Upper lobe of left lung (tissue), 6 donors: ENCODE measurements around the gene TNS3. TPM values are rescaled to one million over a fixed set of nuclear protein-coding genes. Genes with fewer than 3 reads are reported as not detected.

ENCODE experiments used
- ATAC-seq, 2 donors: fragments of 200-7000 bp; cut with Tn5 transposase; one replicate each; pipeline ENCODE4 v1.9.1; 2022; ENCODE audit warnings: mild to moderate bottlenecking in 2 of 2, moderate library complexity in 2 of 2; ENCODE audit not compliant: low FRiP score in 2 of 2
- DNase-seq, 2 donors: peaks; one replicate each; pipeline ENCODE4 v3.0.0-alpha.2; 2019 to 2020
- H3K27ac ChIP-seq, 4 donors: fragments of 200-600 bp; sonication (generic); one replicate each; pipeline ENCODE4 v1.5.1; 2016 to 2019
- H3K27me3 ChIP-seq, 4 donors: fragments of 200-600 bp; sonication (generic); one replicate each; pipeline ENCODE4 v1.5.1; 2017 to 2019
- H3K36me3 ChIP-seq, 4 donors: fragments of 200-600 bp; sonication (generic); one replicate each; pipeline ENCODE4 v1.5.1; 2016 to 2019
- H3K4me1 ChIP-seq, 4 donors: fragments of 200-600 bp; sonication (generic); one replicate each; pipeline ENCODE4 v1.5.1; 2018 to 2019
- H3K4me3 ChIP-seq, 4 donors: fragments of 200-600 bp; sonication (generic); one replicate each; pipeline ENCODE4 v1.5.1; 2017 to 2019; ENCODE audit warnings: mild to moderate bottlenecking in 2 of 4, moderate library complexity in 1 of 4
- H3K9me3 ChIP-seq, 4 donors: fragments of 200-600 bp; sonication (generic); one replicate each; pipeline ENCODE4 v1.5.1; 2018 to 2019
- EP300 ChIP-seq, 4 donors: sonication (generic); formaldehyde crosslinking; IDR thresholded peaks; one replicate each; pipeline ENCODE4 v1.5.1; 2017; ENCODE audit warnings: antibody characterized with exemption in 4 of 4, control low read depth in 2 of 4
- POLR2A ChIP-seq, 4 donors: fragments of 450-650 bp; IDR thresholded peaks; one replicate each; pipeline ENCODE4 v1.5.1; 2016 to 2017; ENCODE audit warnings: antibody characterized with exemption in 4 of 4, mild to moderate bottlenecking in 2 of 4
- POLR2AphosphoS5 ChIP-seq, 2 donors: sonication (generic); formaldehyde crosslinking; IDR thresholded peaks; one replicate each; pipeline ENCODE4 v1.5.1; 2017; ENCODE audit warnings: antibody characterized with exemption in 2 of 2
- WGBS, 2 donors: methylation state at CpG; one replicate each; pipeline ENCODE4 v1.1.5; 2017 to 2018; 5-methylcytosine and 5-hydroxymethylcytosine counted together
- total RNA-seq, 6 donors: library from RNA; depleted of rRNA in 4 of 6; stranded (reverse); fragments of >200 nt in 4 of 6; gene quantifications; one replicate each; pipeline versions ENCODE4 v1.1.0 to v1.2.1, GENCODE V29; 2016 to 2021
- TF ChIP-seq, protein P1 (sequence below), 6 experiments: fragments of 450-650 bp in 4 of 6; fragments of 200-600 bp in 2 of 6; sonication (generic) in 2 of 6; IDR thresholded peaks; one replicate each; pipeline ENCODE4 v1.5.1; 2016 to 2019; ENCODE audit warnings: antibody characterized with exemption in 6 of 6
- donor health status: DM: no; HTN: no; CAD: no; lungs with moderate emphysema.
- donor health status: DM: no; HTN: yes; CAD: no; lungs with severe emphysema.

TNS3 gene
- total RNA-seq, 6 donors from 2014 or later, result 90.6 to 266 (median 143) TPM

DNA sequence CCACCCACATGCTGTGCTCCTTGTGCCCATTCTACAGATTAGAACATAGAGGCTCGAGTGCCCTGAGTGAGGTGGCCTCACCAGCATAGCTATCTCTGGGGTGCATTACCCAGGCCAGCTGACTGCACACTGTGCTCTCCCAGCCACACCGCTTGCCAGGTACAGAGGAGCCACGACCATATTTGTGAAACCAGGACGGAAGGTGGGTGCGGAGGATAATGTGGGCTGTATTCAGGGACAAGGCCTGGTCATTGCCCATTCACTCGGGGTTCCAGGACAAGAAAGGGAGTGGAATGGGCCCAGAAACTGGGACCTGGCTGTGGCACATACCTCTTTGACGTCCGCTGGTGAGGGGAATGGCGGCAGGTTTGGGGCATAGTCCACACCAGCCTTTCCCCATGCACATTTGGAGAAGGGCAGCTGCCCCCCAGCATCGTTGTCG lies 236.0 kb downstream of the TNS3 start:
- no peak overlapping the region for H3K27ac ChIP-seq
- H3K36me3 ChIP-seq, result peaks cover 0 to 30% (median 10%) of the 10 kb centered on the region in 4 donors
- peak in 1 of 2 donors; percentile 27 for ATAC-seq
- TF ChIP-seq POLR2AphosphoS5 (IDR thresholded peaks at IDR 0.05) (no peak), EP300 (IDR thresholded peaks at IDR 0.05) (no peak), POLR2A (IDR thresholded peaks at IDR 0.05) (no peak)
- TF ChIP-seq, protein P1, sequence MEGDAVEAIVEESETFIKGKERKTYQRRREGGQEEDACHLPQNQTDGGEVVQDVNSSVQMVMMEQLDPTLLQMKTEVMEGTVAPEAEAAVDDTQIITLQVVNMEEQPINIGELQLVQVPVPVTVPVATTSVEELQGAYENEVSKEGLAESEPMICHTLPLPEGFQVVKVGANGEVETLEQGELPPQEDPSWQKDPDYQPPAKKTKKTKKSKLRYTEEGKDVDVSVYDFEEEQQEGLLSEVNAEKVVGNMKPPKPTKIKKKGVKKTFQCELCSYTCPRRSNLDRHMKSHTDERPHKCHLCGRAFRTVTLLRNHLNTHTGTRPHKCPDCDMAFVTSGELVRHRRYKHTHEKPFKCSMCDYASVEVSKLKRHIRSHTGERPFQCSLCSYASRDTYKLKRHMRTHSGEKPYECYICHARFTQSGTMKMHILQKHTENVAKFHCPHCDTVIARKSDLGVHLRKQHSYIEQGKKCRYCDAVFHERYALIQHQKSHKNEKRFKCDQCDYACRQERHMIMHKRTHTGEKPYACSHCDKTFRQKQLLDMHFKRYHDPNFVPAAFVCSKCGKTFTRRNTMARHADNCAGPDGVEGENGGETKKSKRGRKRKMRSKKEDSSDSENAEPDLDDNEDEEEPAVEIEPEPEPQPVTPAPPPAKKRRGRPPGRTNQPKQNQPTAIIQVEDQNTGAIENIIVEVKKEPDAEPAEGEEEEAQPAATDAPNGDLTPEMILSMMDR (IDR thresholded peaks at IDR 0.05), result no peak
- no peaks in the 10 kb centered on the region for H3K27me3 ChIP-seq
- H3K4me1 ChIP-seq, result no peaks in the 10 kb centered on the region
- WGBS, 2 donors, result 96% methylated on average over 9 to 11 of the region's 11 CpGs
- H3K9me3 ChIP-seq, result no peaks in the 10 kb centered on the region
- peak in 1 of 2 donors; percentile 15 for DNase-seq
- no peak overlapping the region for H3K4me3 ChIP-seq

DNA sequence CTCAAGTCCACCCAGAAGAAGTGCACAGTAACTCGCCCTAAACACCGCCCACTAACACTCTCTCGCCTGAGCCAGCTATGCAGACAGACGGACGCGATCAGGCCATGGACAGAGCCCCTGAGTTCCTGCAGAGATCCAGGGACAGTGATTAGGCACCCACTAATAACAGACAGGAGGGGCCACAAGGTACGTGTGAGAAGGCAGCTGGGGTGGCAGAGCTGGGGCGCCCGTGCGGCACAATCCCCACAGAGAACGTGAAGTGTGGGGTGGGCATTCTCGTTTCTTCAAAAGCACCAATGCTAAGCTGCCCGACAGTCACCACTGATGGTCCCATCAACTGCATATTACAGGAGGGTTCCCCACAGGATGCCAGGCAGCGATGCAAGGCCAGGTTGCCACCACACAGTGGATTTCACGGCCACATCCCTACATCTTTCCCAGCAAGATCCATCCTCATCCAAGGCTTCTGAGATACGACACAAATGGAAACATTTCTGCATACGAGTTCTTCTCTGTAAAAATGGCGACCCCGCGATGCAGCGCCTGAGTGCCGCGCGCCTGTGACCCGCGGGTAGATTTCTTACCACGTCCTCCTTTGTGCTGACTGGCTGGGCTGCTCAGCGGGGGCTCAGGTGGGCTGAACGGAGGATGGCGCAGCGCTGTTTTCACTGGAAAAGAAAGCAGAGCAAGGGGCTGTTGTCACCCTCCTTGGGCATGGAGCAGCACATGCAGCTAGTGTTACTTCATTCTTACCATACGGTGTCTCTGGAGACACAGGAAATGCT lies 237.5 kb downstream of the TNS3 start:
- no peaks in the 10 kb centered on the region for H3K4me1 ChIP-seq
- no peak overlapping the region for H3K4me3 ChIP-seq
- H3K9me3 ChIP-seq, result no peaks in the 10 kb centered on the region
- DNase-seq, result peak; percentile 15 to 63
- peaks cover 0 to 30% (median 10%) of the 10 kb centered on the region in 4 donors for H3K36me3 ChIP-seq
- ATAC-seq, result no peak
- H3K27me3 ChIP-seq, result no peaks in the 10 kb centered on the region
- H3K27ac ChIP-seq, result no peak overlapping the region
- 95 to 97% methylated on average over 32 of the region's 32 CpGs for WGBS, 2 donors
- TF ChIP-seq, protein P1 (IDR thresholded peaks at IDR 0.05), result no peak
- TF ChIP-seq POLR2A (IDR thresholded peaks at IDR 0.05), result no peak
- no peak for TF ChIP-seq POLR2AphosphoS5 (IDR thresholded peaks at IDR 0.05)
- no peak for TF ChIP-seq EP300 (IDR thresholded peaks at IDR 0.05)

DNA sequence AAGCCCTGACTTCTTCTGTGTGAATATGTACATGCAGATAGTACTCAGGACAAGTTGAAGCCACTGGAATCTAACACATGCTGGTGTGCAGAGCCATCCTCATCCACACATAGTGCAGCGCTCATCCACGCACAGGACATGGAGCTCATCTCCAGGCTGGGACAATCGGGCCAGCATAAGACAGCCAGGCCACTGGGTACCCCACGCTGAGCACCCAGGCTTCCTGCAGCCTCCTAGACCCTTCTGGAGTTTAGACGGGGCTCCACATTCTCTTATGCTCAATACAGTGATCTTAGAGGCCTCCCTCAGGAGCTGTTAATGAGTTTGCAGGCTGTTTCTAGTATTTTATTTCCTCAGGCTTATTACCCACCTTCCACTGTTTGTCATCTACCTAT lies 238.9 kb downstream of the TNS3 start:
- Histone ChIP-seq H3K4me1 (no peaks in the 10 kb centered on the region), H3K27me3 (no peaks in the 10 kb centered on the region), H3K9me3 (no peaks in the 10 kb centered on the region), H3K27ac (no peak overlapping the region), H3K4me3 (no peak overlapping the region), H3K36me3 (peaks cover 0 to 30% (median 10%) of the 10 kb centered on the region in 4 donors)
- WGBS, 2 donors, result 94 to 96% methylated on average over 5 of the region's 5 CpGs
- peak in 1 of 2 donors; percentile 13 for DNase-seq
- ATAC-seq, result no peak
- TF ChIP-seq POLR2A (IDR thresholded peaks at IDR 0.05) (no peak), POLR2AphosphoS5 (IDR thresholded peaks at IDR 0.05) (no peak), EP300 (IDR thresholded peaks at IDR 0.05) (no peak)
- TF ChIP-seq, protein P1 (IDR thresholded peaks at IDR 0.05), result no peak

DNA sequence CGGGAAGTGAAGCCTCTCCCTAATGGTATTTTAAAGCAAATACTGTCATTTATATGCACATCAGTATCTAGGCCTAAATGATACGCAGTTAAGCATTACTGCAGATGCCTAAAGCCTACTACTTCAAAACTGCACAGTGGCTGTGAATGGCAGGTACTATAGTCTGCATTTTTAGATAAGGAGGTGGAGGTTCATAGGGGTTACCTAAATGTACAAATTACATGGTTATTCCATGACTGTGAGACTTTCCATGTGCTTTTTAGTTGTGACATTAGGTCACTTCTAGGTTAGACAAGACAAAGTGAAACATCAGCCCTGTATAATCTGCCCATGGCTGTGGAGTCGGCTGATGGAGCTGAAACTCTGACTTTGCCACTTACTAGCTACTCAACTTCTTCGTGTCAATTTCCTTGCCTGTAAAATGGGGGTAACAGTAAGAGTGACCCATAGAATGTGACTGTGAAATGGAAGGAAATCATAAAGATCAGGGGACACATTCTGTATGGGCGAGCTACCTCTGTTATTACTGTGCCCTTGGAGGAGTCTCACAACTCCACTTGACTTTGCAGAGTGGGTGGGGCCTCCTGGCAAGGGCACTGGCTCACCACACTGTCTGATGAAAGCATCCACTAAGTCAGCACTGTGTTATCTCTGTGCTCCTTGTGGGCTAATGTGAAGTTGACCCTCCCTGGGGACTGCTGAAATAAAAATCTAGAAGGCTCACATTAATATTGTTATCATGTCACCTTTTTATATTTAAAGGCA lies 239.4 kb downstream of the TNS3 start:
- H3K4me1 ChIP-seq, result no peaks in the 10 kb centered on the region
- no peaks in the 10 kb centered on the region for H3K27me3 ChIP-seq
- DNase-seq, result peak in 1 of 2 donors; percentile 17
- H3K36me3 ChIP-seq, result peaks cover 0 to 30% (median 10%) of the 10 kb centered on the region in 4 donors
- no peak overlapping the region for H3K27ac ChIP-seq
- 91 to 92% methylated on average over 5 of the region's 5 CpGs for WGBS, 2 donors
- ATAC-seq, result no peak
- no peaks in the 10 kb centered on the region for H3K9me3 ChIP-seq
- no peak overlapping the region for H3K4me3 ChIP-seq
- no peak for TF ChIP-seq EP300 (IDR thresholded peaks at IDR 0.05)
- no peak for TF ChIP-seq POLR2A (IDR thresholded peaks at IDR 0.05)
- no peak for TF ChIP-seq POLR2AphosphoS5 (IDR thresholded peaks at IDR 0.05)
- TF ChIP-seq, protein P1 (IDR thresholded peaks at IDR 0.05), result no peak
